Aorta (tissue), 5 donors: ENCODE data around the gene PPM1L. TPM values are rescaled to one million over a fixed set of nuclear protein-coding genes. Genes with fewer than 3 reads are reported as not detected.

Experiments
- ATAC-seq: fragments of 200-7000 bp; cut with Tn5 transposase; one replicate; pipeline ENCODE4 v1.9.1; 2022; ENCODE audit warnings: moderate library complexity; ENCODE audit not compliant: low FRiP score
- DNase-seq, 2 donors: peaks; one replicate each; pipeline ENCODE4 v3.0.0-alpha.2; 2020
- H3K27ac ChIP-seq, 2 donors: one replicate each; pipeline ENCODE4 v1.5.1; 2013; ENCODE audit warnings: low read length in 2 of 2, mild to moderate bottlenecking in 2 of 2, moderate library complexity in 2 of 2, control low read depth in 1 of 2, inconsistent platforms in 1 of 2, low read depth in 1 of 2
- H3K27me3 ChIP-seq, 2 donors: one replicate each; pipeline ENCODE4 v1.6.1; 2013; ENCODE audit warnings: control low read depth in 1 of 2, low read length in 1 of 2, mild to moderate bottlenecking in 1 of 2, moderate library complexity in 1 of 2; ENCODE audit not compliant: insufficient read depth in 2 of 2, control insufficient read depth in 1 of 2
- H3K36me3 ChIP-seq, 2 donors: one replicate each; pipeline ENCODE4 v1.6.1; 2013; ENCODE audit warnings: control low read depth in 1 of 2, low read length in 1 of 2, mild to moderate bottlenecking in 1 of 2; ENCODE audit not compliant: insufficient read depth in 2 of 2, control insufficient read depth in 1 of 2
- H3K4me1 ChIP-seq, 2 donors: one replicate each; pipeline ENCODE4 v1.6.1; 2013; ENCODE audit warnings: low read length in 2 of 2, control low read depth in 1 of 2, mild to moderate bottlenecking in 1 of 2, moderate library complexity in 1 of 2; ENCODE audit not compliant: insufficient read depth in 2 of 2, control insufficient read depth in 1 of 2
- H3K4me3 ChIP-seq, 2 donors: one replicate each; pipeline ENCODE4 v1.5.1; 2013; ENCODE audit warnings: low read length in 2 of 2, control low read depth in 1 of 2, mild to moderate bottlenecking in 1 of 2
- H3K9me3 ChIP-seq: one replicate; pipeline ENCODE4 v1.6.1; 2013; ENCODE audit warnings: mild to moderate bottlenecking, low read length; ENCODE audit not compliant: control insufficient read depth
- WGBS, 2 donors: extraction: QIAGEN DNeasy Blood & Tissue Kit; methylation state at CpG; one replicate each; pipeline ENCODE4 v1.1.7; 2013; 5-methylcytosine and 5-hydroxymethylcytosine counted together
- intact Hi-C, 2 donors: fragments of 100-400 bp; cut with DNase I; formaldehyde crosslinking; loops; one replicate each; pipeline versions ENCODE4 v1.14.2 to v1.15.0; 2022
- polyA plus RNA-seq, 2 donors: library from polyadenylated mRNA; stranded (reverse); fragments of 200-250 nt; gene quantifications; one replicate each; pipeline ENCODE4 v1.2.3, GENCODE V29; 2013
- total RNA-seq, 2 donors: library from RNA; stranded (reverse); fragmentation: NEBNext Ultra II Directional; extraction: Animal tissue kit (Norgen Biotek cat#: 25700); gene quantifications; one replicate each; pipeline ENCODE4 v1.2.1, GENCODE V29; 2021
- donor health status: healthy with polysubstance abuse.
- donor health status: Bipolar disorder and iron deficiency.
- donor health status: DM: no; HTN: no; CAD: no.
- donor health status: DM: no; HTN: no; CAD: no.
- donor health status: DM: yes; HTN: yes; CAD: no.

PPM1L gene
- total and polyA plus RNA-seq, 4 donors = 1.5 to 17.0 (median 11.1) TPM

DNA sequence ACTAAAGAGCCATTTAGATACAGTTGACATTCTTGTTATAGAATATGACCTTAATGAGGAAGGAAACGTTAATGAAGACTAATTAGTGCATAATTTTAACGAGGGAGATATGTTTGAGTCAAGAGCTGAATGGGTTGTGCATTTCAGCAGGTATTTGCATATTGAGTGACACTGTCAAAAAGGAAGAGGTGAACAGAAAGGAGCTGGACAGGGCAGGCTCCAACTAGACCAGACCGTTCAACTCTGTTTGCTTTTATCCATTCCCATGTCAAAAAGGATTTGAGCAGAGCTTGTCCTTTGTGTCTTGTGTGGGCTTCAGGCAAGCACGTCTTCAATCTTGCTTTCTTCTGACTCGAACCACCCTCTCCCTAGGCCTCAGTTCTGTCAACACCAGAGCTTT, 308.4 kb downstream of the PPM1L start:
- H3K9me3 ChIP-seq = no peaks in the 10 kb centered on the region
- WGBS, 2 donors = 93 to 94% methylated on average over 5 of the region's 5 CpGs
- ATAC-seq (no peak), DNase-seq (no peak)
- H3K4me3 ChIP-seq = no peak overlapping the region
- H3K4me1 ChIP-seq = peaks cover 0 to 5% of the 10 kb centered on the region in 2 donors
- H3K27me3 ChIP-seq = no peaks in the 10 kb centered on the region
- intact Hi-C loops = loop anchor here in 1 of 2 donors (10.0 kb wide), 1 partner anchor 110 kb away; no protein-coding TSS in a partner anchor
- no peak overlapping the region for H3K27ac ChIP-seq
- no peaks in the 10 kb centered on the region for H3K36me3 ChIP-seq

DNA sequence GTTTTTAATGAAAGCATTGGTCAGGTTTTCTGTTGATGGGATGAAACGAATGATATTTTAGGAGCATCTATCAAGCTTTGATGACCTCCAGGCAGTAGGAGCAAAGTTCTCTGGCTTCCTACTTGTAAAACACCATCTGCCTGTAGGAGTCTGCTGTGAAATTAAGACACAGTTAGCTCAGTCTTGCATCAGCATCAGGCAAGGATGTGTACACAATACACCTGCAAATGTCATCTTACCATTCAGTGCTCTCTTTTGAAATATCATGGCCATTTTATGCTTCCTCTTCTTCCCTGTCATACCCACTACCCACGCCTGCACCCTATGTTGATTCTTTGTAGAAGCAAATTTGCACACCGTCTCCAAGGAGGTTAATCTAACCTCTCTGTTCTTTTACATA, 310.9 kb downstream of the PPM1L start:
- no peak for ATAC-seq

GRCh38 chr3:161067335-161067734, 311.3 kb downstream of the PPM1L start:
- H3K36me3 ChIP-seq = no peaks in the 10 kb centered on the region
- DNase-seq (no peak), ATAC-seq (no peak)
- H3K9me3 ChIP-seq = no peaks in the 10 kb centered on the region
- H3K27me3 ChIP-seq = no peaks in the 10 kb centered on the region
- H3K27ac ChIP-seq = no peak overlapping the region
- peaks cover 0 to 8% of the 10 kb centered on the region in 2 donors for H3K4me1 ChIP-seq
- intact Hi-C loops = loop anchor here in 1 of 2 donors (5.0 to 10.0 kb wide), 2 partner anchors 113 to 155 kb away; partner anchors contain the start of gene NMD3
- no peak overlapping the region for H3K4me3 ChIP-seq
- 6 to 14% methylated on average over 1 of the region's 1 CpG for WGBS, 2 donors

More for the DNA sequence above, 310.9 kb downstream of the PPM1L start:
- WGBS, 2 donors = 87% methylated on average over 3 of the region's 3 CpGs
- intact Hi-C loops = loop anchor here in 1 of 2 donors (5.0 to 10.0 kb wide), 2 partner anchors 112 to 155 kb away; partner anchors contain the start of gene NMD3
- DNase-seq = no peak
- Histone ChIP-seq H3K27ac (no peak overlapping the region), H3K27me3 (no peaks in the 10 kb centered on the region), H3K4me3 (no peak overlapping the region), H3K9me3 (no peaks in the 10 kb centered on the region), H3K36me3 (no peaks in the 10 kb centered on the region), H3K4me1 (peaks cover 0 to 8% of the 10 kb centered on the region in 2 donors)

- Histone ChIP-seq H3K4me1 (peaks cover 0 to 8% of the 10 kb centered on the region in 2 donors), H3K36me3 (no peaks in the 10 kb centered on the region), H3K9me3 (no peaks in the 10 kb centered on the region), H3K4me3 (no peak overlapping the region), H3K27ac (peak overlapping the region in 1 of 2 donors; percentile 50), H3K27me3 (no peaks in the 10 kb centered on the region)
- peak in 1 of 2 donors; percentile 51 for DNase-seq
- intact Hi-C loops = loop anchor here in 1 of 2 donors (5.0 to 10.0 kb wide), 2 partner anchors 115 to 153 kb away; partner anchors contain the start of gene NMD3
- WGBS, 2 donors = 16 to 21% methylated on average over 5 of the region's 5 CpGs
- ATAC-seq = peak; percentile 83
These were observed 313.6 kb downstream of the PPM1L start for GRCh38 chr3:161069511-161070251.

DNA sequence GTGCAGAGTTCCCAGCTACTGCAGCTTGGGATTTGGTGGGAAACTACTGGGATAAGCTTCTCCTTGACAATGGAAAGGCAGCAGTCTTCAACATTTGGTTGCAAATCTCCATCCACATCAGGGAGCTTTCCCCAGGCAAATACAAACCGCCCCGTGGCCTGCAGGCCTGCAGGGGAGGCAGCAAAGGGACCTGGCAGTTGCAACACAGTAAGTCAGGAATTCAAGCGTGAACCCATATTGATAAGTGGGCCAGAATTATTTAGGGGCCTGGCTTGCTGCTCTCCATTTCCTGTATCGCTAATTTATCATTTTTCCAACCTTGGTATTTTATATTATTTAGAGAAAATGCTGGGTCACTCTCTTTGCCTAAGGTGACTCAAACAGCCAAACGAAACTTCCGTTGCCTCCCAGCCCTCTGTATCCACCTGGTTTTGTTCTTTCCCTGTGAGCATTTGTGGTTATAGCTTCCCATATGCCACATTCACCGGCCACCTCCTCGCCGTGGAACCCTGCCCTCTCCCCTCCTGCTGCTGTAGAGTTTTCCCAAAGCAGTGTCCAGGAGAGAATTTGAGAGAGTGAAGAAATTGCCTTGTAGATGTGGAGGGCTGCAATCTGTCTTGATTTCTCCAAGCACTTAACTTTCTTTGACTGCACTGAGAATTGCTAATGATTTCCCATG, 314.4 kb downstream of the PPM1L start:
- intact Hi-C loops = no loop called here
- no peak overlapping the region for H3K4me3 ChIP-seq
- H3K4me1 ChIP-seq = peaks cover 0 to 8% of the 10 kb centered on the region in 2 donors
- no peak for DNase-seq
- no peaks in the 10 kb centered on the region for H3K36me3 ChIP-seq
- H3K9me3 ChIP-seq = no peaks in the 10 kb centered on the region
- WGBS, 2 donors = 71 to 79% methylated on average over 9 of the region's 9 CpGs
- H3K27me3 ChIP-seq = no peaks in the 10 kb centered on the region
- ATAC-seq = no peak
- peak overlapping the region in 1 of 2 donors; percentile 41 for H3K27ac ChIP-seq

- H3K27me3 ChIP-seq = no peaks in the 10 kb centered on the region
- DNase-seq = no peak
- intact Hi-C loops = no loop called here
- no peak overlapping the region for H3K4me3 ChIP-seq
- H3K27ac ChIP-seq = peak overlapping the region in 1 of 2 donors; percentile 10
- peaks cover 0 to 8% of the 10 kb centered on the region in 2 donors for H3K4me1 ChIP-seq
- ATAC-seq = peak; percentile 3
- WGBS, 2 donors = 70 to 74% methylated on average over 6 of the region's 6 CpGs
- H3K36me3 ChIP-seq = no peaks in the 10 kb centered on the region
- H3K9me3 ChIP-seq = no peaks in the 10 kb centered on the region
These were observed 315.1 kb downstream of the PPM1L start for GRCh38 chr3:161070980-161071663.

DNA sequence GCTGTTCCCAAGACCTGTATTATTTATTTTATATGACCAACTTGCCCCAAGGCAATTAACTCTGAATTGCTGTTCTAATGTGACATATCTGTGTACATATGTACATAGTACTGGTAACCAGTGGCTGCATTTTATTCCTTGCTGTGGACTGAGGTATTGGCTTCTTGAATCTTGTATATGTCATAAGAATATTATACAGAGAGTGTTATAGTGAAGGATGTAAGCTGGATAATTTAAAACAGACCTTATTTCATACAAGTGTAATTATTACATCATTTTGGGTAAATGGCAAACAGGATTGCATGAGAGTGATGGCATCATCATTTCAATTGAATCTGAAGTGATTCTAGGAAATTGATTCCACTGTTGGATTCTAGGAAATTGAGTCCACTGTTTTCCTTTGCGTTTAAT, 316.2 kb downstream of the PPM1L start:
- 96 to 100% methylated on average over 1 of the region's 1 CpG for WGBS, 2 donors

DNA sequence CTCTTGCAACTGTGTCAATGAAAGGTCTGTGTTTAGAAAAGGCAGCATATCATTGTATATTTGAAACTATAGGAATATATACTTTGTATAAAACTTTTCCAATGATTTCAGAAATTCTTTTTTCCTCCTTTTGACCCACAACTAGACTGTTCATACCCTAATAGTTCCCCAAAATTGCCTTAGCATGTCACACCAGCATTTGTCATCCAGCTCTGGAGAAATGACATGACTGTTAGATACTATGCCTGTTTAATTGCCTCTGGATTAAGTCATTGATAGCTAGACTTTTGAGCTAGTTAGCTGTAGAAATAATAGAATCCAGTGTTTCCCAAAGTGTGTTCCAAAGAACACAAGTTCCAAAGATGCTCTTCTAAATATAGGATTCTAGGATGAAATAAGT, 316.7 kb downstream of the PPM1L start:
- peaks cover 0 to 5% of the 10 kb centered on the region in 2 donors for H3K4me1 ChIP-seq
- intact Hi-C loops = no loop called here
- H3K27me3 ChIP-seq = no peaks in the 10 kb centered on the region
- H3K27ac ChIP-seq = no peak overlapping the region
- H3K36me3 ChIP-seq = no peaks in the 10 kb centered on the region
- H3K9me3 ChIP-seq = no peaks in the 10 kb centered on the region
- no peak overlapping the region for H3K4me3 ChIP-seq
- DNase-seq (no peak), ATAC-seq (no peak)

More for the DNA sequence above, 316.2 kb downstream of the PPM1L start:
- H3K9me3 ChIP-seq = no peaks in the 10 kb centered on the region
- peaks cover 0 to 8% of the 10 kb centered on the region in 2 donors for H3K4me1 ChIP-seq
- intact Hi-C loops = no loop called here
- no peaks in the 10 kb centered on the region for H3K27me3 ChIP-seq
- no peaks in the 10 kb centered on the region for H3K36me3 ChIP-seq
- H3K4me3 ChIP-seq = no peak overlapping the region
- no peak for ATAC-seq
- no peak for DNase-seq
- H3K27ac ChIP-seq = no peak overlapping the region
